ENCODE measurements around the gene JAZF1. TPM values are rescaled to one million over a fixed set of nuclear protein-coding genes. Genes with fewer than 3 reads are reported as not detected.

The JAZF1 gene
- total RNA-seq, 4 donors from 2014 or later: 29.3 to 33.8 (median 30.1) TPM

GRCh38 chr7:28070297-28071055, 110.1 kb downstream of the JAZF1 start:
- peak overlapping the region; percentile 65 to 78 (median 74) for H3K27ac ChIP-seq (replicated peaks in 1 of 4)
- 43% methylated on average over 9 of the region's 9 CpGs for WGBS
- intact Hi-C loops (cut with DNase I): no loop called here
- no peaks in the 10 kb centered on the region for H3K27me3 ChIP-seq
- H3K36me3 ChIP-seq: no peaks in the 10 kb centered on the region
- H3K9me3 ChIP-seq: no peaks in the 10 kb centered on the region
- TF ChIP-seq EP300 (IDR thresholded peaks at IDR 0.05) (no peak), CTCF (IDR thresholded peaks at IDR 0.05) (no peak), POLR2A (IDR thresholded peaks at IDR 0.05; ENCODE audit: low read depth) (no peak), POLR2AphosphoS5 (IDR thresholded peaks at IDR 0.05) (no peak)
- DNase-seq (ENCODE audit: extremely low spot score): no peak
- peaks cover 20 to 74% (median 69%) of the 10 kb centered on the region in 4 donors for H3K4me1 ChIP-seq
- peak overlapping the region in 2 of 4 donors; percentile 2 to 5 for H3K4me3 ChIP-seq

- H3K27ac ChIP-seq (replicated peaks in 1 of 4): peak overlapping the region; percentile 65 to 78 (median 74)
- H3K9me3 ChIP-seq: no peaks in the 10 kb centered on the region
- H3K4me1 ChIP-seq: peaks cover 24 to 76% (median 74%) of the 10 kb centered on the region in 4 donors
- no peak for DNase-seq (ENCODE audit: extremely low spot score)
- no peaks in the 10 kb centered on the region for H3K36me3 ChIP-seq
- peak in 1 of 2 donors; percentile 20 for TF ChIP-seq POLR2AphosphoS5 (IDR thresholded peaks at IDR 0.05)
- TF ChIP-seq CTCF (IDR thresholded peaks at IDR 0.05): no peak
- H3K27me3 ChIP-seq: no peaks in the 10 kb centered on the region
- intact Hi-C loops (cut with DNase I): no loop called here
- 39% methylated on average over 10 of the region's 10 CpGs for WGBS
- H3K4me3 ChIP-seq: peak overlapping the region in 2 of 4 donors; percentile 2 to 5
These were observed 110.8 kb downstream of the JAZF1 start for GRCh38 chr7:28069807-28070206.

GRCh38 chr7:28069388-28069787, 111.2 kb downstream of the JAZF1 start:
- TF ChIP-seq CTCF (IDR thresholded peaks at IDR 0.05) (no peak), POLR2AphosphoS5 (IDR thresholded peaks at IDR 0.05) (no peak), POLR2A (IDR thresholded peaks at IDR 0.05; ENCODE audit: low read depth) (no peak), EP300 (IDR thresholded peaks at IDR 0.05) (no peak)
- Histone ChIP-seq H3K27ac (replicated peaks in 1 of 4) (peak overlapping the region; percentile 65 to 78 (median 74)), H3K27me3 (no peaks in the 10 kb centered on the region), H3K4me3 (no peak overlapping the region), H3K4me1 (peaks cover 25 to 78% (median 76%) of the 10 kb centered on the region in 4 donors), H3K9me3 (no peaks in the 10 kb centered on the region), H3K36me3 (no peaks in the 10 kb centered on the region)
- WGBS: 85% methylated on average over 3 of the region's 3 CpGs
- no peak for DNase-seq (ENCODE audit: extremely low spot score)
- intact Hi-C loops (cut with DNase I): no loop called here

GRCh38 chr7:28068811-28069216, 111.8 kb downstream of the JAZF1 start:
- 100% methylated on average over 1 of the region's 1 CpG for WGBS
- TF ChIP-seq POLR2AphosphoS5 (IDR thresholded peaks at IDR 0.05): no peak
- TF ChIP-seq CTCF (IDR thresholded peaks at IDR 0.05): no peak
- no peak for TF ChIP-seq POLR2A (IDR thresholded peaks at IDR 0.05; ENCODE audit: low read depth)
- TF ChIP-seq EP300 (IDR thresholded peaks at IDR 0.05): no peak
- Histone ChIP-seq H3K27ac (replicated peaks in 1 of 4) (peak overlapping the region; percentile 65 to 78 (median 74)), H3K4me1 (peaks cover 25 to 78% (median 76%) of the 10 kb centered on the region in 4 donors), H3K4me3 (no peak overlapping the region), H3K27me3 (no peaks in the 10 kb centered on the region), H3K9me3 (no peaks in the 10 kb centered on the region), H3K36me3 (no peaks in the 10 kb centered on the region)
- intact Hi-C loops (cut with DNase I): no loop called here
- DNase-seq (ENCODE audit: extremely low spot score): no peak
